Fibroblast of the aortic adventitia (primary cell): ENCODE results near the gene UBE2E2. TPM values are rescaled to one million over a fixed set of nuclear protein-coding genes. Genes with fewer than 3 reads are reported as not detected.

Experiments used
- DNase-seq: peaks from one replicate; pipeline ENCODE4 v3.0.0-alpha.2; 2010; ENCODE audit warnings: low read depth
- H3K4me3 ChIP-seq: 2 replicates; pipeline ENCODE4 v1.5.1; 2011; ENCODE audit warnings: low read depth, mild to moderate bottlenecking, control low read depth, low read length, moderate library complexity
- total RNA-seq: library from RNA; depleted of rRNA; stranded (reverse); fragments of >200 nt; gene quantifications from 2 replicates; pipeline ENCODE4 v1.2.3, GENCODE V29; 2012; ENCODE audit warnings: low replicate concordance
- TF ChIP-seq, protein P1 (sequence below): IDR thresholded peaks from 2 replicates; pipeline ENCODE4 v1.5.1; 2011; ENCODE audit warnings: mild to moderate bottlenecking, low read length, control low read depth, inconsistent platforms; ENCODE audit not compliant: insufficient read depth

UBE2E2 gene
- total RNA-seq, 1 donor, result 49.1 TPM

DNA sequence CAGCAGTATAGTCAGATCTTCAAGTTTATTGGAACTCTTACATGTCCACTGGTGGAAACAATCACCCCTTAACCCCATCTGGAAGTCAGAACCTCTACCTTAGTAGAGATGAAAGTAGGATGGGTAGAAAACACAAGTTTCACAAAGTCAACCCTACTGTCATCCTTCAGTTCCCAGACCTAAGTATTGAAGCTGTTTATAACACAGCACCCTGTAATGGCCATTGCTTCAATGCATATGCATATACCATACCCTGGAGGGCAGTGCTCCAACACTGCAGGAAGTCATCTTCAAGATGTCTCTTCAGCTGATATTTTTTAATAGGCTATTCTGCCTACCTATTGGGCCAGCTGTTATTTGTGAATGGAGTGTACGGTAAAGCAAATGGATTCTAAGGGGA, 241.3 kb downstream of the UBE2E2 start:
- TF ChIP-seq, protein P1, sequence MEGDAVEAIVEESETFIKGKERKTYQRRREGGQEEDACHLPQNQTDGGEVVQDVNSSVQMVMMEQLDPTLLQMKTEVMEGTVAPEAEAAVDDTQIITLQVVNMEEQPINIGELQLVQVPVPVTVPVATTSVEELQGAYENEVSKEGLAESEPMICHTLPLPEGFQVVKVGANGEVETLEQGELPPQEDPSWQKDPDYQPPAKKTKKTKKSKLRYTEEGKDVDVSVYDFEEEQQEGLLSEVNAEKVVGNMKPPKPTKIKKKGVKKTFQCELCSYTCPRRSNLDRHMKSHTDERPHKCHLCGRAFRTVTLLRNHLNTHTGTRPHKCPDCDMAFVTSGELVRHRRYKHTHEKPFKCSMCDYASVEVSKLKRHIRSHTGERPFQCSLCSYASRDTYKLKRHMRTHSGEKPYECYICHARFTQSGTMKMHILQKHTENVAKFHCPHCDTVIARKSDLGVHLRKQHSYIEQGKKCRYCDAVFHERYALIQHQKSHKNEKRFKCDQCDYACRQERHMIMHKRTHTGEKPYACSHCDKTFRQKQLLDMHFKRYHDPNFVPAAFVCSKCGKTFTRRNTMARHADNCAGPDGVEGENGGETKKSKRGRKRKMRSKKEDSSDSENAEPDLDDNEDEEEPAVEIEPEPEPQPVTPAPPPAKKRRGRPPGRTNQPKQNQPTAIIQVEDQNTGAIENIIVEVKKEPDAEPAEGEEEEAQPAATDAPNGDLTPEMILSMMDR, result no peak
- H3K4me3 ChIP-seq, result no peak overlapping the region
- no peak for DNase-seq

DNA sequence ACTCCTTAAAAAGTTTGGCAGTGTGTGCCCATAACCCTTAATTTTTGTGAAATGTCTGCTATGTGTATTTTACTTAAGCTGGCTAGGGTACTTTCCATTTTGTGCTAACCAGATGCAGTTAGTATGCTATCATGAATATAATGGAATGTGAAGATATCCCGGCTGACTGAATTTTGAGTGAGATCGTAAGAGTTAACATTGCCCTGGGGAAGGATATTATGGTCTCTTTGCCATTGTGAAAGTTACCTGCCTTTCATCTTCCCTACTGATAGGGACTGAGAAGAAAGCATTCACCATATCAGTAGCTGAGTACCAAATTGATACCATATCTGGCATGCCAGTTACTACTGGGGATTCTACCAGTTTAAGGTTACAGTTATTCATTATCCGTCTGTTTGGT, 243.2 kb downstream of the UBE2E2 start:
- no peak for DNase-seq
- H3K4me3 ChIP-seq, result no peak overlapping the region
- TF ChIP-seq, protein P1, result no peak

DNA sequence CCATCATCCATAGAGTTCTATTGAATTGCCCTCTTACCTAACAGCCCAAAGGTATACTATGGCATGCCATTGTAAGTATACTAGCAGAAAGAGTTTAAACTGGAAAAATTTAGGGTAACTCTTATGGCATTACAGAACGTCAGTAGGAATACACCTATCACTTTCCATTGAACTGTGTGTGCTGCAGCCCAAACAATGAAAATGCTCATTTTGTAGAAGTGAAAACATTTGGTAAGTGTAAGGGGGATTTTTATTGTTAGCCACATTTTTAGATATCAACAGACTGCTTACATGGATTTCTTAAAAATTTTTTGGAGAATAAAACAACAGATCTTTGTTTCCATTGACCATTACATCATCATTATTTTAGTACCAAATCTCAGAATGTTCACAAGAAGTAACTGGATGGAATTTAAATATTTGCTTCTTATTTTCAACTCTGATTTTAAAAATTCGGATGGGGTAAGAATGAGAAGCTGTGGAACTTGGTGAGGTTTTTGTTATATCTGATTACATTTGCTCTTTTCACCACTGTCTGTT, 245.9 kb downstream of the UBE2E2 start:
- H3K4me3 ChIP-seq, result no peak overlapping the region
- DNase-seq, result no peak
- TF ChIP-seq, protein P1, result no peak

DNA sequence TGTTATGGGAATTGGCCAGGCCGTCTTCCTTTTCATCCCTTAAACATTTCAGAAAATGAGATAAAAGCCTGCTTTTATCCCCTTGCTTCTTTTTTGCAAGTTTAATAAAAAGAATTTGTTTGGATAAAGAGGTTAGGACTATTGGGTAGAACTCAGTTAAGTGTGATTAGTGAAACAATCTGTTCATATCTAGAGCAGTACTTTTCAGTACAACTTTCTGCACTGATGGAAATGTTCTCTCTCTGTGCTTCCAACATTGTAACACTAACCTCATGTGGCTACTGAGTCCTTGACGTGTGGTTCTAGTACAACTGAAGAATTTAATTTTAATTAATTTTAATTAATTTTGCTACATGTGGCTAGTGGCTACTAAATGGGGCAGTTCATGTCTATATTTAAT, 246.9 kb downstream of the UBE2E2 start:
- TF ChIP-seq, protein P1, result no peak
- DNase-seq, result no peak
- H3K4me3 ChIP-seq, result no peak overlapping the region

DNA sequence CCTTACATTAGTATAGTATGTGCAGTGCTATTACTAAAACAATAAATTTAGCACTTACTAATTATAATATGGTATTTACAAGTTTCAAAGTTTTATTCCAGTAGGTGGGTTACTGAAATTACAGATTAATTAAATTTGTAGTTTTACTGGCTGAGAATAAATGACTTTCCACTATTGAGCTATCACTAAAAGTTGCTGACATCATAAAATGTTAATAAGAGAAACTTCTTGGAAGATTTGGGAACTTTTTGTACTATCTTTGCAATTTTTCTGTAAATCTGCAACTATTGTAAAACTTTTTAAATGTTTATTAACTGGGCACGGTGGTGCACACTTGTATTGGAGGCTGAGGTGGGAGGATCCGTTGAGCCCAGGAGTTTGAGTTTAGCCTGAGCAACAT, 247.7 kb downstream of the UBE2E2 start:
- H3K4me3 ChIP-seq, result no peak overlapping the region
- no peak for DNase-seq
- TF ChIP-seq, protein P1, result no peak

DNA sequence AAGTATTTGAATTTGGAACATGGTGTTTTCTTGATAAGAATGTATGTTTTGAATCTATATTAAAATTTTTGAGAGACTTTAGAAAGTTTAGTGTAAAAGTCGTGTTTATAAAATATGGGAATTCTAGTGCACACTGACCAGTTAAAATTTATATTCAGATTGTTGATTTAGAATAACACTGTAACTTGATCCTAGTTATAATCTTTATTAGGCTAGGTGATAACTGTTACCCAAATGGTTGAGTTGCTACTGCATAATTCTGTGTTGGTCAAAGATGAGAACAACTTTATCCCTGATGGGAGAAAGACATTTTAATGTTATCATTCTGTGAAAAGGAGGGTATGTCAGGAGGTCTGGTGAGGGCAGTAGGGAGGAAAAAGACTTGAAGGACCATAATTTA, 249.3 kb downstream of the UBE2E2 start:
- TF ChIP-seq, protein P1, result no peak
- no peak overlapping the region for H3K4me3 ChIP-seq
- DNase-seq, result no peak

DNA sequence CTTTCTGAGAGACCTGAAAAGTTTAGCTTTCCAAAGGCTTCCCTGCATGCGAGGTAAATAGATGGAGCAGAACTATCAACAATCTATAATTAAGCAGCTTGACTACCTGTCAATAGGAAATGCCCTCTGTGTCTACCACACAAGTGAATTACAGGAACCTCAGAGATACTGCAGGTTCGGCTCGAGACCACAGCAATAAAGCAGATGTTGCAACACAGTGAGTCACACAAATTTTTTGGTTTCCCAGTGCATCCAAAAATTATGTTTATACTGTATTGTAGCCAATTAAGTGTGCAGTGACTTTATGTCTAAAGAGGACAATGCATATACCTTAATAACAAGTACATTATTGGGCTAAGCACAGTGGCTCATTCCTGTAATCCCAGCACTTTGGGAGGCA, 252.0 kb downstream of the UBE2E2 start:
- peak; percentile 91 for DNase-seq
- H3K4me3 ChIP-seq, result no peak overlapping the region
- TF ChIP-seq, protein P1, result no peak
